Right lobe of liver (tissue), 4 donors: Measurements from ENCODE around the gene WDR5.

Experiments
- CTCF ChIP-seq, 4 donors: fragments of 200-600 bp in 3 of 4; fragments of 450-650 bp in 1 of 4; IDR thresholded peaks; one replicate each; pipeline versions ENCODE4 v1.5.1 to v1.8.0; 2016 to 2022; ENCODE audit warnings: antibody characterized with exemption in 4 of 4, mild to moderate bottlenecking in 2 of 4
- POLR2A ChIP-seq: fragments of 450-650 bp; IDR thresholded peaks from one replicate; pipeline ENCODE4 v1.6.1; 2017; ENCODE audit warnings: antibody characterized with exemption, mild to moderate bottlenecking
- donor health status: DM: no; HTN: no; CAD: no.
- donor health status: DM: no; HTN: no; CAD: no.
- donor health status: DM: no; HTN: yes; CAD: no.

- TF ChIP-seq CTCF (IDR thresholded peaks at IDR 0.05) (no peak), POLR2A (no peak)
Observed at GRCh38 chr9:134208981-134209725, 73.3 kb downstream of the WDR5 start.
